DND-41 (cell line): Measurements from ENCODE around the gene SLC37A4.

Experiments
- ATAC-seq: fragments of 200-7000 bp; cut with Tn5 transposase; 3 replicates; pipeline ENCODE4 v1.9.1; 2021; ENCODE audit warnings: low read depth; ENCODE audit not compliant: insufficient read depth
- DNase-seq: peaks from one replicate; pipeline ENCODE4 v3.0.0-alpha.2; 2020
- H2AFZ ChIP-seq: 2 replicates; pipeline ENCODE4 v1.6.0; 2012; ENCODE audit warnings: low read depth, low read length
- H3K27ac ChIP-seq: 2 replicates; pipeline ENCODE4 v1.5.1; 2012; ENCODE audit warnings: low read length, inconsistent platforms
- H3K27me3 ChIP-seq: fragments of 200-600 bp; sonication (generic); 2 replicates; pipeline ENCODE4 v1.6.0; 2012; ENCODE audit warnings: low read length, mild to moderate bottlenecking, inconsistent platforms; ENCODE audit not compliant: insufficient read depth, poor library complexity
- H3K36me3 ChIP-seq: 2 replicates; pipeline ENCODE4 v1.5.1; 2012; ENCODE audit warnings: low read length, inconsistent platforms; ENCODE audit not compliant: insufficient read depth
- H3K4me1 ChIP-seq: 2 replicates; pipeline ENCODE4 v1.5.1; 2012; ENCODE audit warnings: mild to moderate bottlenecking, low read length; ENCODE audit not compliant: insufficient read depth
- H3K4me2 ChIP-seq: 2 replicates; pipeline ENCODE4 v1.6.0; 2012; ENCODE audit warnings: mild to moderate bottlenecking, moderate library complexity, low read length, inconsistent platforms; ENCODE audit not compliant: insufficient read depth
- H3K4me3 ChIP-seq, 2 experiments: fragments of 200-600 bp in 1 of 2; shearing (Covaris generic) in 1 of 2; 2 replicates each; pipeline ENCODE4 v1.5.1; 2012 to 2016; ENCODE audit warnings: inconsistent platforms in 2 of 2, low read length in 2 of 2, mild to moderate bottlenecking in 2 of 2, low read depth in 1 of 2, moderate library complexity in 1 of 2
- H3K79me2 ChIP-seq: 2 replicates; pipeline ENCODE4 v1.6.0; 2012; ENCODE audit warnings: low read length, inconsistent platforms; ENCODE audit not compliant: insufficient read depth
- H3K9ac ChIP-seq: 2 replicates; pipeline ENCODE4 v1.6.0; 2012; ENCODE audit warnings: low read depth, mild to moderate bottlenecking, inconsistent platforms, low read length, moderate library complexity
- H3K9me3 ChIP-seq: 2 replicates; pipeline ENCODE4 v1.5.1; 2012; ENCODE audit warnings: low read length, moderate library complexity, mild to moderate bottlenecking, inconsistent platforms; ENCODE audit not compliant: insufficient read depth, severe bottlenecking
- H4K20me1 ChIP-seq: 2 replicates; pipeline ENCODE4 v1.6.0; 2012; ENCODE audit warnings: low read length; ENCODE audit not compliant: insufficient read depth
- CTCF ChIP-seq: IDR thresholded peaks from 2 replicates; pipeline ENCODE4 v1.5.1; 2012; ENCODE audit warnings: borderline replicate concordance, low read length, moderate library complexity, mild to moderate bottlenecking; ENCODE audit not compliant: poor library complexity, severe bottlenecking; ENCODE audit errors: extremely low read depth
- EZH2 ChIP-seq: IDR thresholded peaks from 3 replicates; pipeline ENCODE4 v1.6.1; 2012; ENCODE audit warnings: borderline replicate concordance, low read depth, mild to moderate bottlenecking, moderate library complexity, low read length, inconsistent platforms; ENCODE audit not compliant: severe bottlenecking

Gene SLC37A4

GRCh38 chr11:119055901-119056300 is 25.2 kb upstream of the SLC37A4 start:
- Histone ChIP-seq H3K27me3 (no peaks in the 10 kb centered on the region), H3K4me1 (peaks cover 28% of the 10 kb centered on the region), H3K27ac (peak overlapping the region; percentile 92), H3K36me3 (peaks cover 48% of the 10 kb centered on the region), H3K9me3 (no peaks in the 10 kb centered on the region), H2AFZ (peak overlapping the region; percentile 79; the same call in 1 of the 2 replicates), H3K79me2 (peaks cover 48% of the 10 kb centered on the region), H3K4me3 (peak overlapping the region; percentile 70 to 91; a peak in 3 of 4 replicates), H3K4me2 (peak overlapping the region; percentile 93), H3K9ac (peak overlapping the region; percentile 93), H4K20me1 (peaks cover 26% of the 10 kb centered on the region; the same call in 1 of the 2 replicates)
- TF ChIP-seq CTCF = peak; percentile 48
- TF ChIP-seq EZH2 = no peak
- peak; percentile 17 for DNase-seq
- no peak for ATAC-seq

- no peak overlapping the region for H3K4me3 ChIP-seq
- peaks cover 47% of the 10 kb centered on the region for H3K79me2 ChIP-seq
- no peak overlapping the region for H3K9ac ChIP-seq
- H3K9me3 ChIP-seq = no peaks in the 10 kb centered on the region
- ATAC-seq (no peak), DNase-seq (no peak)
- H3K27me3 ChIP-seq = no peaks in the 10 kb centered on the region
- H3K4me1 ChIP-seq = peaks cover 28% of the 10 kb centered on the region
- H4K20me1 ChIP-seq = peaks cover 26% of the 10 kb centered on the region; the same call in 1 of the 2 replicates
- peaks cover 63% of the 10 kb centered on the region for H3K36me3 ChIP-seq
- peak overlapping the region; percentile 93; the same call in 1 of the 2 replicates for H3K4me2 ChIP-seq
- no peak overlapping the region for H3K27ac ChIP-seq
- TF ChIP-seq CTCF = no peak
- no peak overlapping the region for H2AFZ ChIP-seq
Observed at GRCh38 chr11:119054418-119054817, 23.7 kb upstream of the SLC37A4 start.

- Histone ChIP-seq H3K36me3 (peaks cover 84% of the 10 kb centered on the region), H3K9ac (no peak overlapping the region), H2AFZ (no peak overlapping the region), H3K4me3 (no peak overlapping the region), H3K9me3 (no peaks in the 10 kb centered on the region), H3K27me3 (no peaks in the 10 kb centered on the region), H3K27ac (no peak overlapping the region), H3K4me1 (peaks cover 18% of the 10 kb centered on the region), H3K79me2 (peaks cover 36% of the 10 kb centered on the region), H3K4me2 (no peak overlapping the region), H4K20me1 (peaks cover 26% of the 10 kb centered on the region; the same call in 1 of the 2 replicates)
- ATAC-seq = no peak
- no peak for DNase-seq
- TF ChIP-seq EZH2 (no peak), CTCF (no peak)
Observed at GRCh38 chr11:119052163-119052814, 21.6 kb upstream of the SLC37A4 start.
